COLO829 (cell line): ENCODE measurements around the gene STIP1.
A peak's percentile ranks its signal among the peaks of the same experiment; 100 is the strongest.

Experiments
- DNase-seq: peaks from one replicate; pipeline ENCODE4 v3.0.0; 2012; ENCODE audit warnings: low spot score

The STIP1 gene

DNA sequence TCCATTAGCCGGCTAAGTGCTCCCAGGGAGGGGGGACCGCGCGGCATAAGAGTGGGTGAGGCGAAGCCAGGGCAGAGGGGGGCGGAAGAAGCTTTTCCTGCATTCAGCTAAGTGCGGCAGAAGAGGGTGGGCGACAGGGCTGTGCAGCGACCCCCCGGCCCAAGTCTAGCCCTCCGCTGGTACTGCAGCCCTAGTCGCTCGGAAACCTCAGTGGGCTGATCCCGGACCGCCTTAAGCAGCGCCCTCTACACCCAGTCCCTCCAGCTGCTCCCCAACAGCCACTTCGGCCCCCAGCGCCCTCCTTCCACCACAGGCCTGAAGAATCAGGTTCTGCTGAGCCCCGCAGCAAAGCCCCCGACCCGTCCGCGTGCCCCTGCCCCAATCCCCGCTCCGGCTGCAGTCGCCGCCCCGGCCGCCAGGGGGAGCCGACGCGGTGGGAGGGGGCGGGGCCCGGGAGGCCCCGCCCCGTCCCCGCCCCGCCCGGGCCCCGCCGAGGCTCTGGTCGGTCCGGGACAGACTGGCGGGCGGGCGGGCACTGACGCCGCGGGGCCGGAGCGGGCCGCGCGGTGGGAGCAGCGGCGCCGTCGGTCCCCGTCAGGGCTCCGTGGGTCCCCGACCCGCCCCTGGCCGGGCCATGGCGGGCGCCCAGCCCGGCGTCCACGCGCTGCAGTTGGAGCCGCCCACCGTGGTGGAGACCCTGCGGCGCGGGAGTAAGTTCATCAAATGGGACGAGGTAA lies 65.2 kb downstream of the STIP1 start, which contains the start of gene PLCB3:
PLCB3 (plus strand) TSS at position 515 of the 737 bp plus-strand sequence; CDS start at position 635, 120 bp downstream.
- DNase-seq: peak; percentile 57

DNA sequence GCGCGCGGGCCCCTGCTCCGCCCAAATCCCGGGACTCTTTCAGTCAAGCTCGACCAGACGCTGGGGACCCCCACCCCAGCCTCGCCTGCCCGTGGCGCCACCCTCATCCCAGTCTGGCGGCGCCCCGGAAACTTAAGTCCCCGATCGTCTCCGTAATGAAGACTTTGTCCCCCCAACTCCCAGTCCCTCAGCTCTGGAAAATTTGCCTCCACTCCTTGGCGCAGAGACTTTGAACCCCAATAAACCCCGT lies 65.7 kb downstream of the STIP1 start:
- DNase-seq: no peak

DNA sequence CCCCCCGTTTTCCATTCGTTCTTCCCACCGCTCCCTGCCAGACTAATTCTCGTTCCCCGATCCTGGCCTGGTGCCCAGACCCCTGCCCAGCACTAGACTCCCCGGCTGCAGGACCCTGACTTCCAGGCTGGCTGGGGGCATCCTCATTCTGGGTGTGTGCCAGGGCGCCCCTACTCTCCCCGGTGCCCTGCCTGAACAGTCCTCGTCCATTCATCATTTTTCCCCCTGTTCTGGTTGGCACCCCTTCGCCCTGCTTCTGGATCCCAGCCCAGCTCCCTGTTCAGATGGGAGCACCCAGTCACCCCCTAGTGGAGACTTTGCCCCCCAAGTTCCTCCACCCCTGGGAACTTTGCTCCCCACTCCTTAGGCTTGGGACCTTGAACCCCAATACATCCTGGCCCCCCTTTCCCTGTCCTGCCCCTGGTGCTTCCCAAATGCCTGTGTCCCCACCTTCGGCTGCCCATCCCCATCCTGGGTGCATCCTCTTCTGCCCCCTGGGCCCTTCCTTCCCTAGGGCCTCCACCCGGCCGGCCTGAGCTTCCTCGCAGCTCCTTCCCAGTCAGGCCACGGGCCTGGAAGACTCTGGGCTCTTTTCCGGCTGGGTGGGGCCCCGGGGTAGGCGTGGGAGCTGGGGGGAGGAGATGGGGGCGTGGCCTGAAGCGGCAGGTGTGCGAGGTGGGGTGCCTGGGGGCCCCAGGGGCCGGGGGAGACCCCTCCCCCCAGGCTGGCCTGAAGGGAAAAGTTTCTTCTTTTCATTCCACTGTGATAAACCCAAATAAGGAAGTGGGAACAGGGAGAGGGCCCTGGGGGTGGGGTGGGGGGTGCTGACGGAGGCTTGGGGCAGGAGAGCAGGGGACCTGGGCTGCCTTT lies 66.3 kb downstream of the STIP1 start:
- DNase-seq: peak; percentile 58

DNA sequence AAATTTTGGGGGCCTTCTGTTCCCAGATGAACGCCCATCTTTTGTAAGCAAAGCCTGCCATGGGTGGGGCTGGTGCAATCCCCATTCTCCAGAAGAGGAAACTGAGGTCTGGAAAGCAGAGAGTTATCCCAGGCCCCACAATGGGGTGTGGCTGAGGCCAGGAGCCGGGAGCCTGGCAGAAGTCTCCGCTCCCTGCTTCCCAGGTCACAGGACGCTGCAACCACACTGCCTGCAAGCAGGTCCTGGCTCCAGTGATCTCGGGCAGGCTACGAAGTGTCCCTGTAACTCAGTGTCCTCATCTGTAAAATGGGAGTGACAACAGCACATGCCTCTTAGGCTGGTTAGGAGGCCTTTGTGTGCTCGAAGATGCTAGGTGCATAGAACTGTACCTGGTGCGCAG lies 67.1 kb downstream of the STIP1 start:
- no peak for DNase-seq

DNA sequence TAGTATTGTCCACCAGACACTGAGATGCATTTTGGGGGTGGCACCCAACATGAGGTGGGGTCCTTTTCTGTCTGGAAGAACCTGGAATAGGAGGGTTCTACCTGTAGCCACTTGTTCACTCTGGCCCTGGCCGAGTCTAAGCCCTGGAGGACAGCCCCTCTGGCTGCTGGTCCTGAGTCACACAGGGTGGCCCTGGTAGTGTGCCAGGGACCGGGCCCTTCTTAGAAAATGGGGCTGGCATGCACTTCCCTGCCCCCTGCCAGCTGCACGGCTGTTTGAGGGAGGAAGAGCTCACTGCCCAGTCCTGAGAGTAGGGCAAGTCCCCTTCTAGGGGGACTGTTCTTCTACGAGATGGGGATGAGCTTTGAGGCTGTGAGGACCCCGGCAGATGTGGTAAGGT lies 67.5 kb downstream of the STIP1 start:
- no peak for DNase-seq
